ENCODE measurements around the gene ATG9A.

The ATG9A gene

GRCh38 chr2:219228911-219229304 is 528 bp downstream of the ATG9A start:
- TF ChIP-seq CTCF (IDR thresholded peaks at IDR 0.05; ENCODE audit: insufficient read depth, low read length, poor library complexity, severe bottlenecking) = no peak
- Histone ChIP-seq H3K36me3 (ENCODE audit: control insufficient read depth, insufficient read depth, low read length) (peaks cover 26% of the 10 kb centered on the region), H3K4me3 (replicated peaks; ENCODE audit: low read depth, low read length) (peak overlapping the region; percentile 92)

DNA sequence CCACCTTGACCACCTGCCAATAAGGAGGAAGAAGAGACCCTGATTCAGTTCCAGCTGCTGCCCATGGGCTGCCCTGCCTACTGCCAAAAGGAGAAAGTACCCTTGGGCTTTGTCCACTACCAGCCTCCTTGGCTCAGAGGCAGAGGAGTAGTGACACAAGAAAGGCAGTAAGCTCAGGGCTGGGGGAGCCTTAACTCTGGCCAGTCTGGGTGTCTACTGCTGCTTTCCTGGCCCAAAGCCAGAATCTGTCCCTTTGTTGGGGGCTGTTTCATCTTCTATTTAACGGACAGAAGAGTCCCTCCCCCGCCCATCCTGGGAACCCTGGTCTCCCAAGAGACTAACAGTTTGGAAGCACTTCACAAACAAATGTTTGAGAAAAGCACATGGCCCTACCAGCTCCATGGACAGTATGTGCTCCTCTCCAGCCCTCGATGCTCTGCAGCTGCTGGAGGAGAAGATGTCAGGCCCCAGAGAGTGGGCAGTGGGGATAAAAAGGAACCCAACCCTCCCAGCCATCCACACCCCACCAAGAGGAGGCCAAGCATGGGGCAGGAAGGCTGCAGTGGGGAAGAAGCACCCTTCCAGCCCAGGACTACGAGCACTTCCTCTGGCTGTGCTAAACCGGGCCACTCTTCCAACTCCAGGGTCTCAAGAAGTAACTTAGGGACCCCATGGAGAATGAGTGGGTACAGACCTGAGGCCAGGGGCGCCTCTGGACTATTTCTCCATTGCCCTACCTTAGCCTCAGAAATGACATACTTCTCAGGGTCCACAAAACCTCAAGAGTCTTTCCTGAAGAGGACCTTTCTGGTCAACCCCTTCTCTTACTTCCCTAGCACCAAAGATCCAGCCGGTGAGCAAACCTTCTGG is 1.2 kb downstream of the ATG9A start:
- Histone ChIP-seq H3K4me3 (replicated peaks; ENCODE audit: low read depth, low read length) (peak overlapping the region; percentile 92), H3K36me3 (ENCODE audit: control insufficient read depth, insufficient read depth, low read length) (peaks cover 31% of the 10 kb centered on the region), H3K27me3 (replicated peaks; ENCODE audit: control insufficient read depth, insufficient read depth, low read length) (no peaks in the 10 kb centered on the region)
- no peak for DNase-seq (ENCODE audit: extremely low read depth, insufficient read length)
- TF ChIP-seq CTCF (IDR thresholded peaks at IDR 0.05; ENCODE audit: insufficient read depth, low read length, poor library complexity, severe bottlenecking) = no peak

More at GRCh38 chr2:219228911-219229304, 528 bp downstream of the ATG9A start:
- no peaks in the 10 kb centered on the region for H3K27me3 ChIP-seq (replicated peaks; ENCODE audit: control insufficient read depth, insufficient read depth, low read length)
- DNase-seq (ENCODE audit: extremely low read depth, insufficient read length) = no peak

DNA sequence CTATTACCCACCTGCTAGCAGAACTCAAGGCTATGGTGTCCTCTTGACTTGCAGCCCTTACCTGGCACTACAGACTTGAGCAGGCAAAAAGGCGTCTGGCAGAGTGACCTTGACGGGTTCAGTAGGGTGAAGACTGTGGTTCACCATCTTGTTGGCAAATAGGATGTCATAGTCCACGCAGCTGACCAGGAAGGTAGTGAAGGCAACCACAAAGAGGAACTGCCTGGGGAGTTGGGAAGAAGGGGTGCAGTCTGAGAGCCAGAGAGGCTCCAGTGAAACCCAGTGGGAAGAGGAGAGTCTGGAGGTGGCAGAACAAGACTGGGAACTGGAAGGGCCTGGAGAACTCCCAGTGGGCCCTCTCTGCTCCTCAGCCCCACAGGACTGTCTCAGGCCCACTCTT is 4.1 kb downstream of the ATG9A start:
- Histone ChIP-seq H3K27me3 (replicated peaks; ENCODE audit: control insufficient read depth, insufficient read depth, low read length) (no peaks in the 10 kb centered on the region), H3K36me3 (ENCODE audit: control insufficient read depth, insufficient read depth, low read length) (peaks cover 28% of the 10 kb centered on the region)
- DNase-seq (ENCODE audit: extremely low read depth, insufficient read length) = no peak

DNA sequence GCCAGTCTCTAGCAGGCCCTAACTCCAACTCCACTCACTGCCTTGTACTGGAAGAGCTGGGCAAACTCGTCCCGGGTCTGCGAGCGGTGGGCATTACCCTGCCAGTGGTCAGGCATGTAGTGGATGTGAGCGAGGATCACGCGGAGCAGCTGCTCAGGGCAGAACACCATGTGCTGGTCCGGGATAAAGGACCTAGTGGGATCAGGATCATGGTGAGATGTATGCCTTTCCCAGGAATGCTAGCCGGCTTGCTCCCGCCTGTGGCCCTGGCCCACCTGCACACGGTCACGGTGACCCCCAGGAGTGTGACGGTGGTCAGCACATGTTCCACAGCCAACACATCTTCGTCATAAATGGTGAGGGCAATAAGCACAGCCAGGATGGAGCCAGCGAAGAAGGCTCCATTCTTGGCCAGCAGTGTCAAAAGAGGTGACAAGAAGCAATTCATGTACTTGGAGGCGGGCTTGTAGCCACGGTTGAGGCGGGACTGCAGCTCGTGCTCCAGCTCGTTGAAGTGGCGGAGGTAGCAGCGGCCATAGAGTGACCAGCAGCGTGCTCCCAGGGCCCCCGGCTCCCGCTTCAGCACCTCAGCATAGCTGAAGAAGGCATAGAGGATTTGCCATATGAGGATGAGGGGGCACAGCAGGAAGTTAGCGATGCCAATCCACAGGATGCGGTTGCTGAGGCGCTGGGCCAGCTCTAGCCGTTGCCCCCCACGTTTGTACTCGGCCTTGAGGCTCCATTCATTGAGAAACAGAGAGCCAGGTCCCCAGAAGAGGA is 5.4 kb downstream of the ATG9A start:
- peaks cover 30% of the 10 kb centered on the region for H3K36me3 ChIP-seq (ENCODE audit: control insufficient read depth, insufficient read depth, low read length)
- no peak for DNase-seq (ENCODE audit: extremely low read depth, insufficient read length)
- no peak for TF ChIP-seq CTCF (IDR thresholded peaks at IDR 0.05; ENCODE audit: insufficient read depth, low read length, poor library complexity, severe bottlenecking)
- no peaks in the 10 kb centered on the region for H3K27me3 ChIP-seq (replicated peaks; ENCODE audit: control insufficient read depth, insufficient read depth, low read length)
- H3K4me3 ChIP-seq (replicated peaks; ENCODE audit: low read depth, low read length) = no peak overlapping the region

More for the DNA sequence above, 4.1 kb downstream of the ATG9A start:
- TF ChIP-seq CTCF (IDR thresholded peaks at IDR 0.05; ENCODE audit: insufficient read depth, low read length, poor library complexity, severe bottlenecking) = no peak
- H3K4me3 ChIP-seq (replicated peaks; ENCODE audit: low read depth, low read length) = no peak overlapping the region

- no peak for DNase-seq (ENCODE audit: extremely low read depth, insufficient read length)
- Histone ChIP-seq H3K27me3 (replicated peaks; ENCODE audit: control insufficient read depth, insufficient read depth, low read length) (no peaks in the 10 kb centered on the region), H3K36me3 (ENCODE audit: control insufficient read depth, insufficient read depth, low read length) (peaks cover 30% of the 10 kb centered on the region), H3K4me3 (replicated peaks; ENCODE audit: low read depth, low read length) (no peak overlapping the region)
- TF ChIP-seq CTCF (IDR thresholded peaks at IDR 0.05; ENCODE audit: insufficient read depth, low read length, poor library complexity, severe bottlenecking) = no peak
Observed at GRCh38 chr2:219221957-219222518, 7.4 kb downstream of the ATG9A start.

Data from GM06990 (cell line).